ENCODE data around the gene FNDC3B. TPM values are rescaled to one million over a fixed set of nuclear protein-coding genes. Genes with fewer than 3 reads are reported as not detected.

FNDC3B gene
- total and polyA plus RNA-seq, 2 donors (not counting 1 experiment from before 2014, with no cell fraction given) = 1.2 to 9.2 TPM

DNA sequence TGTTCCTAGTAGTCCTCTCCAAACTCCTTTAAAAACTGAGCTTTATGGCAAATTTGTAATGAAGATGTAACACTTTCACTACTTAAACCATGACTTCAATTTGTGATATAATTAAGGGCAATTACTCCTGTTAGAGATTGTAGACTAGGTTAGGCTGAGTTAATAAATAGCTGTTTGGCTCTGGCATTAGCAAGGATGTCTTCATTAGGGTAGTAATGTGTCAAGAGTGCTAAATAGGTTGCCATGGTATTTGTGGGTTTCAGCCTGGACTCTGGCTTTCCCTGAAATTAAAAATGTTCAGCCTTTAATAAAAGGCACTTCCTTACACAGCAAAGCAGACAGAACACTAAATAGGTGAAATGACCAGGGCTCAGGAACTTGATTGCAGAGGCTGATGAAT is 337.0 kb downstream of the FNDC3B start:
- Histone ChIP-seq H3K9me3 (ENCODE audit: control extremely low read depth in 1 of 3, control insufficient read depth in 2 of 3, insufficient read depth in 1 of 3, low read length in 2 of 3) (peaks cover 0 to 3% (median 0%) of the 10 kb centered on the region in 3 donors), H3K27ac (ENCODE audit: low read length in 2 of 2) (no peak overlapping the region), H3K36me3 (replicated peaks in 1 of 2; ENCODE audit: control extremely low read depth in 1 of 2, control insufficient read depth in 1 of 2, extremely low read depth in 1 of 2, insufficient read depth in 2 of 2, low read length in 1 of 2) (peaks cover 7 to 11% of the 10 kb centered on the region in 2 experiments), H3K27me3 (replicated peaks in 1 of 4; ENCODE audit: control extremely low read depth in 1 of 4, control insufficient read depth in 3 of 4, insufficient read depth in 4 of 4, low read length in 3 of 4) (no peaks in the 10 kb centered on the region), H3K4me3 (ENCODE audit: control extremely low read depth in 1 of 5, extremely low read depth in 1 of 5, insufficient read depth in 1 of 5, low read depth in 2 of 5, low read length in 4 of 5) (no peak overlapping the region), H3K4me2 (replicated peaks; ENCODE audit: low read depth, low read length, poor library complexity, severe bottlenecking) (no peak overlapping the region), H2AFZ (ENCODE audit: insufficient read depth, low read depth, low read length, poor library complexity, severe bottlenecking) (no peak overlapping the region), H4K20me1 (ENCODE audit: control insufficient read depth, insufficient read depth, low read length, poor library complexity, severe bottlenecking) (no peaks in the 10 kb centered on the region), H3K79me2 (ENCODE audit: control insufficient read depth, insufficient read depth, low read length) (no peaks in the 10 kb centered on the region), H3K4me1 (ENCODE audit: control insufficient read depth in 2 of 2, insufficient read depth in 2 of 2, low read length in 2 of 2) (no peaks in the 10 kb centered on the region), H3K9ac (ENCODE audit: low read length) (no peak overlapping the region)
- POLR2A ChIA-PET = no interaction called here
- ATAC-seq (ENCODE audit: low read depth) (no peak), DNase-seq (no peak)
- Mint-ChIP-seq H3K27ac (no peak overlapping the region), H3K9me3 (ENCODE audit: insufficient read depth) (peaks cover 5% of the 10 kb centered on the region), H3K4me3 (no peak overlapping the region), H3K27me3 (no peaks in the 10 kb centered on the region), H3K4me1 (no peaks in the 10 kb centered on the region)
- intact Hi-C loops (cut with micrococcal nuclease) = no loop called here
- CTCF ChIA-PET = no interaction called here
- TF ChIP-seq, protein P1, sequence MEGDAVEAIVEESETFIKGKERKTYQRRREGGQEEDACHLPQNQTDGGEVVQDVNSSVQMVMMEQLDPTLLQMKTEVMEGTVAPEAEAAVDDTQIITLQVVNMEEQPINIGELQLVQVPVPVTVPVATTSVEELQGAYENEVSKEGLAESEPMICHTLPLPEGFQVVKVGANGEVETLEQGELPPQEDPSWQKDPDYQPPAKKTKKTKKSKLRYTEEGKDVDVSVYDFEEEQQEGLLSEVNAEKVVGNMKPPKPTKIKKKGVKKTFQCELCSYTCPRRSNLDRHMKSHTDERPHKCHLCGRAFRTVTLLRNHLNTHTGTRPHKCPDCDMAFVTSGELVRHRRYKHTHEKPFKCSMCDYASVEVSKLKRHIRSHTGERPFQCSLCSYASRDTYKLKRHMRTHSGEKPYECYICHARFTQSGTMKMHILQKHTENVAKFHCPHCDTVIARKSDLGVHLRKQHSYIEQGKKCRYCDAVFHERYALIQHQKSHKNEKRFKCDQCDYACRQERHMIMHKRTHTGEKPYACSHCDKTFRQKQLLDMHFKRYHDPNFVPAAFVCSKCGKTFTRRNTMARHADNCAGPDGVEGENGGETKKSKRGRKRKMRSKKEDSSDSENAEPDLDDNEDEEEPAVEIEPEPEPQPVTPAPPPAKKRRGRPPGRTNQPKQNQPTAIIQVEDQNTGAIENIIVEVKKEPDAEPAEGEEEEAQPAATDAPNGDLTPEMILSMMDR (IDR thresholded peaks at IDR 0.05) = no peak
- TF ChIP-seq EZH2 (IDR thresholded peaks at IDR 0.05; ENCODE audit: borderline replicate concordance, insufficient read depth, low read depth, low read length, poor library complexity, severe bottlenecking) = no peak

DNA sequence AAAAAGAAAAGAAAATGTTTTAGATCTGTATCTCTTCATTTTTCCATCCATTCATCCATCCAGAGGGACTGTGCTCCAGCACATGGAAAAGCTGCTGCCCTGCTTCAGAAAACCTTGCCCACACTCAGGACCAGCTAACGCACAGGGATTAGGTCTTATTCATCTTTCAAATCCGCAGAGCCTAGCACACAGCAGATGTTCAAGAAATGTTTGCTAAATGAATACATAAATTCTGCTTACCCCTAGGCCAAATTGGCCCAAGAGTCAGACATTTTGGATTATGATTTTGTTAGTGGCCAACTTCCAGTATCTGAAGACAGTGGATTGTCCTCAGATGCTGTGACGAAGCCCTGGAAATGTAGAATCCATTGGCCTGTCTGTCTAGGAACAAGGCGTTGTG is 337.5 kb downstream of the FNDC3B start:
- DNase-seq = no peak
- no peak overlapping the region for H3K4me3 Mint-ChIP-seq
- H3K9ac ChIP-seq (ENCODE audit: low read length) = no peak overlapping the region
- no peak overlapping the region for H3K4me2 ChIP-seq (replicated peaks; ENCODE audit: low read depth, low read length, poor library complexity, severe bottlenecking)
- POLR2A ChIA-PET = no interaction called here
- no peaks in the 10 kb centered on the region for H3K27me3 ChIP-seq (replicated peaks in 1 of 4; ENCODE audit: control extremely low read depth in 1 of 4, control insufficient read depth in 3 of 4, insufficient read depth in 4 of 4, low read length in 3 of 4)
- ATAC-seq (ENCODE audit: low read depth) = no peak
- peaks cover 5% of the 10 kb centered on the region for H3K9me3 Mint-ChIP-seq (ENCODE audit: insufficient read depth)
- no peaks in the 10 kb centered on the region for H3K4me1 ChIP-seq (ENCODE audit: control insufficient read depth in 2 of 2, insufficient read depth in 2 of 2, low read length in 2 of 2)
- CTCF ChIA-PET = no interaction called here
- no peak overlapping the region for H3K4me3 ChIP-seq (ENCODE audit: control extremely low read depth in 1 of 5, extremely low read depth in 1 of 5, insufficient read depth in 1 of 5, low read depth in 2 of 5, low read length in 4 of 5)
- H3K4me1 Mint-ChIP-seq = no peaks in the 10 kb centered on the region
- no peak overlapping the region for H3K27ac ChIP-seq (ENCODE audit: low read length in 2 of 2)
- peaks cover 7 to 11% of the 10 kb centered on the region in 2 experiments for H3K36me3 ChIP-seq (replicated peaks in 1 of 2; ENCODE audit: control extremely low read depth in 1 of 2, control insufficient read depth in 1 of 2, extremely low read depth in 1 of 2, insufficient read depth in 2 of 2, low read length in 1 of 2)
- H3K79me2 ChIP-seq (ENCODE audit: control insufficient read depth, insufficient read depth, low read length) = no peaks in the 10 kb centered on the region
- intact Hi-C loops (cut with micrococcal nuclease) = no loop called here
- TF ChIP-seq EZH2 (IDR thresholded peaks at IDR 0.05; ENCODE audit: borderline replicate concordance, insufficient read depth, low read depth, low read length, poor library complexity, severe bottlenecking) = no peak
- TF ChIP-seq, protein P1 (IDR thresholded peaks at IDR 0.05) = no peak
- 100% methylated on average over 2 of the region's 4 CpGs for WGBS (ENCODE audit: insufficient coverage)
- H2AFZ ChIP-seq (ENCODE audit: insufficient read depth, low read depth, low read length, poor library complexity, severe bottlenecking) = no peak overlapping the region
- peaks cover 0 to 3% (median 0%) of the 10 kb centered on the region in 3 donors for H3K9me3 ChIP-seq (ENCODE audit: control extremely low read depth in 1 of 3, control insufficient read depth in 2 of 3, insufficient read depth in 1 of 3, low read length in 2 of 3)
- H4K20me1 ChIP-seq (ENCODE audit: control insufficient read depth, insufficient read depth, low read length, poor library complexity, severe bottlenecking) = no peaks in the 10 kb centered on the region
- no peak overlapping the region for H3K27ac Mint-ChIP-seq
- H3K27me3 Mint-ChIP-seq = no peaks in the 10 kb centered on the region

Measured in B cell (primary cell).